ENCODE results near the gene LTK.

DNA sequence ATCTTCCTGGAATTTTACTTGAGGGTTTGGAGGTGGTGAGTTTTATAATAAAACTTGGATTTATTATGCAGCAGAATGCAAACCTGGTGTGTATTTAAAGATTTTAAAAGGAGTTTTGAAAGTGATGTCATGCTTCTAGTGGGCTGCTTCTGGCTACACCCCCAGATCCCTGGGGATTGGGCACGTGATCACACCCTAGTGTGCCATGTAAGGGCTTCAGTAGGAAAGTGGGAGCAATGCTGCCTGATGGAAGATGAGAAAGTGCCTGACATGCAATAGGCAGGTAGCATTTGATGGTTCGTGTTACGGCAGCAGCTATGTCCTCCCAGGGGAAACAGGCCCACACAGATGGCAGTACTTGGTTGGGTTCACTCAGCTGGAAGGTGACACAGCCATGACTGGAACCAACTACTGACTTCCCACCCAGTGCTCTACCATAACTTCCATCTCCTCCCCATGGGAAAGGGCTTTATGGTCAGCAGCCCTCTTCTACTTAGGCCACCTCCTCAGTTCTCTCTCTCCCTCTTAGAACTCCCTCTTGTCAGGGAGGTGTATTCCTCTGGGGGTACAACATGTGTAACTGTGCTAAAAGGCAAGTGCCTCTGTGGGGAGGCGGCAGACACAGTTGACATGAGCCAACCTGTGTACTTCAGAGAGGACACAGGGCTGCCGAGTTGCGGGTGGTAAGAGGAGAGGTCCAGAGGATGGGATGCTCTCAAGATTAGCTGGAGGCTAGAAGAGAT lies 14.3 kb downstream of the LTK start:
- TF ChIP-seq, protein P1, sequence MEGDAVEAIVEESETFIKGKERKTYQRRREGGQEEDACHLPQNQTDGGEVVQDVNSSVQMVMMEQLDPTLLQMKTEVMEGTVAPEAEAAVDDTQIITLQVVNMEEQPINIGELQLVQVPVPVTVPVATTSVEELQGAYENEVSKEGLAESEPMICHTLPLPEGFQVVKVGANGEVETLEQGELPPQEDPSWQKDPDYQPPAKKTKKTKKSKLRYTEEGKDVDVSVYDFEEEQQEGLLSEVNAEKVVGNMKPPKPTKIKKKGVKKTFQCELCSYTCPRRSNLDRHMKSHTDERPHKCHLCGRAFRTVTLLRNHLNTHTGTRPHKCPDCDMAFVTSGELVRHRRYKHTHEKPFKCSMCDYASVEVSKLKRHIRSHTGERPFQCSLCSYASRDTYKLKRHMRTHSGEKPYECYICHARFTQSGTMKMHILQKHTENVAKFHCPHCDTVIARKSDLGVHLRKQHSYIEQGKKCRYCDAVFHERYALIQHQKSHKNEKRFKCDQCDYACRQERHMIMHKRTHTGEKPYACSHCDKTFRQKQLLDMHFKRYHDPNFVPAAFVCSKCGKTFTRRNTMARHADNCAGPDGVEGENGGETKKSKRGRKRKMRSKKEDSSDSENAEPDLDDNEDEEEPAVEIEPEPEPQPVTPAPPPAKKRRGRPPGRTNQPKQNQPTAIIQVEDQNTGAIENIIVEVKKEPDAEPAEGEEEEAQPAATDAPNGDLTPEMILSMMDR (conservative IDR thresholded peaks at IDR 0.05), result no peak
- no peak for TF ChIP-seq ZFX (IDR thresholded peaks at IDR 0.05)
